NT2/D1 (cell line): Measurements from ENCODE around the gene BTAF1.

ENCODE experiments used
- DNase-seq: peaks from one replicate; pipeline ENCODE4 v3.0.0-alpha.2; 2011; ENCODE audit warnings: low read depth, low spot score
- H3K27me3 ChIP-seq: 2 replicates; pipeline ENCODE4 v1.6.0; 2011; ENCODE audit warnings: mild to moderate bottlenecking; ENCODE audit not compliant: insufficient read length, insufficient read depth
- H3K36me3 ChIP-seq: 2 replicates; pipeline ENCODE4 v1.6.1; 2011; ENCODE audit warnings: mild to moderate bottlenecking, low read length, mixed read lengths; ENCODE audit not compliant: insufficient read depth, insufficient read length
- H3K4me1 ChIP-seq: 2 replicates; pipeline ENCODE4 v1.5.1; 2011; ENCODE audit not compliant: insufficient read depth, insufficient read length
- H3K4me3 ChIP-seq: 2 replicates; pipeline ENCODE4 v1.5.1; 2011; ENCODE audit warnings: low read depth; ENCODE audit not compliant: insufficient read length
- H3K9ac ChIP-seq: 2 replicates; pipeline ENCODE4 v1.6.0; 2011; ENCODE audit warnings: low read depth; ENCODE audit not compliant: insufficient read length
- H3K9me3 ChIP-seq: 2 replicates; pipeline ENCODE4 v1.5.1; 2011; ENCODE audit warnings: mild to moderate bottlenecking, low read length; ENCODE audit not compliant: insufficient read depth
- SUZ12 ChIP-seq: IDR thresholded peaks from 2 replicates; pipeline ENCODE4 v1.6.1; 2011; ENCODE audit not compliant: insufficient read length, insufficient read depth; ENCODE audit errors: extremely low read depth
- YY1 ChIP-seq: IDR thresholded peaks from 2 replicates; pipeline ENCODE4 v1.6.1; 2011; ENCODE audit not compliant: insufficient read length, insufficient read depth
- ZNF274 ChIP-seq: IDR thresholded peaks from 2 replicates; pipeline ENCODE4 v1.6.1; 2011; ENCODE audit warnings: mild to moderate bottlenecking, low read depth, low read length

The BTAF1 gene

GRCh38 chr10:91957091-91957490, 33.5 kb downstream of the BTAF1 start:
- Histone ChIP-seq H3K9ac (no peak overlapping the region), H3K4me3 (no peak overlapping the region), H3K27me3 (no peaks in the 10 kb centered on the region), H3K4me1 (no peaks in the 10 kb centered on the region), H3K36me3 (peaks cover 82% of the 10 kb centered on the region), H3K9me3 (no peaks in the 10 kb centered on the region)
- DNase-seq, result no peak
- TF ChIP-seq YY1, result no peak
- no peak for TF ChIP-seq SUZ12
- TF ChIP-seq ZNF274, result no peak

GRCh38 chr10:91969297-91969696, 45.7 kb downstream of the BTAF1 start:
- no peak overlapping the region for H3K4me3 ChIP-seq
- no peak for DNase-seq
- no peaks in the 10 kb centered on the region for H3K4me1 ChIP-seq
- H3K36me3 ChIP-seq, result peaks cover 55% of the 10 kb centered on the region
- H3K9ac ChIP-seq, result no peak overlapping the region
- no peak for TF ChIP-seq YY1
- no peak for TF ChIP-seq SUZ12
- TF ChIP-seq ZNF274, result no peak
- H3K27me3 ChIP-seq, result no peaks in the 10 kb centered on the region
- no peaks in the 10 kb centered on the region for H3K9me3 ChIP-seq

GRCh38 chr10:91974960-91975359, 51.4 kb downstream of the BTAF1 start:
- H3K4me1 ChIP-seq, result no peaks in the 10 kb centered on the region
- no peak for TF ChIP-seq YY1
- TF ChIP-seq SUZ12, result no peak
- TF ChIP-seq ZNF274, result no peak
- H3K9ac ChIP-seq, result no peak overlapping the region
- no peak overlapping the region for H3K4me3 ChIP-seq
- DNase-seq, result no peak
- H3K9me3 ChIP-seq, result no peaks in the 10 kb centered on the region
- no peaks in the 10 kb centered on the region for H3K27me3 ChIP-seq
- H3K36me3 ChIP-seq, result peaks cover 22% of the 10 kb centered on the region

- no peak for TF ChIP-seq YY1
- TF ChIP-seq ZNF274, result no peak
- TF ChIP-seq SUZ12, result no peak
- no peak for DNase-seq
- Histone ChIP-seq H3K36me3 (peaks cover 18% of the 10 kb centered on the region), H3K9ac (no peak overlapping the region), H3K9me3 (no peaks in the 10 kb centered on the region), H3K4me1 (no peaks in the 10 kb centered on the region), H3K27me3 (no peaks in the 10 kb centered on the region), H3K4me3 (no peak overlapping the region)
Measured at GRCh38 chr10:91975438-91975837, 51.9 kb downstream of the BTAF1 start.

GRCh38 chr10:91976317-91977051, 52.9 kb downstream of the BTAF1 start:
- H3K9ac ChIP-seq, result no peak overlapping the region
- no peak for DNase-seq
- H3K36me3 ChIP-seq, result peaks cover 24% of the 10 kb centered on the region
- no peak overlapping the region for H3K4me3 ChIP-seq
- H3K4me1 ChIP-seq, result no peaks in the 10 kb centered on the region
- H3K9me3 ChIP-seq, result no peaks in the 10 kb centered on the region
- TF ChIP-seq SUZ12 (no peak), ZNF274 (no peak), YY1 (no peak)
- no peaks in the 10 kb centered on the region for H3K27me3 ChIP-seq

GRCh38 chr10:91977491-91977890, 53.9 kb downstream of the BTAF1 start:
- no peak for DNase-seq

GRCh38 chr10:91978585-91978984, 55.0 kb downstream of the BTAF1 start:
- Histone ChIP-seq H3K9me3 (no peaks in the 10 kb centered on the region), H3K9ac (no peak overlapping the region), H3K4me1 (no peaks in the 10 kb centered on the region), H3K4me3 (no peak overlapping the region), H3K36me3 (peaks cover 40% of the 10 kb centered on the region), H3K27me3 (no peaks in the 10 kb centered on the region)
- TF ChIP-seq SUZ12 (no peak), ZNF274 (no peak), YY1 (no peak)
- DNase-seq, result no peak

More at GRCh38 chr10:91977491-91977890, 53.9 kb downstream of the BTAF1 start:
- Histone ChIP-seq H3K9ac (no peak overlapping the region), H3K36me3 (peaks cover 29% of the 10 kb centered on the region), H3K4me1 (no peaks in the 10 kb centered on the region), H3K9me3 (no peaks in the 10 kb centered on the region), H3K4me3 (no peak overlapping the region), H3K27me3 (no peaks in the 10 kb centered on the region)
- no peak for TF ChIP-seq ZNF274
- no peak for TF ChIP-seq SUZ12

- H3K9ac ChIP-seq, result no peak overlapping the region
- DNase-seq, result no peak
- H3K4me3 ChIP-seq, result no peak overlapping the region
- TF ChIP-seq SUZ12, result no peak
- TF ChIP-seq ZNF274, result no peak
- TF ChIP-seq YY1, result no peak
- no peaks in the 10 kb centered on the region for H3K4me1 ChIP-seq
- peaks cover 55% of the 10 kb centered on the region for H3K36me3 ChIP-seq
- H3K9me3 ChIP-seq, result no peaks in the 10 kb centered on the region; the same call in 1 of the 2 replicates
- H3K27me3 ChIP-seq, result no peaks in the 10 kb centered on the region
Measured at GRCh38 chr10:91980319-91980718, 56.7 kb downstream of the BTAF1 start.
